Neuron (in vitro differentiated cells): ENCODE data around the gene ZBTB44.

ENCODE experiments used
- H2AFZ ChIP-seq: one replicate; pipeline ENCODE4 v1.6.1; 2013; ENCODE audit warnings: low read depth, mild to moderate bottlenecking, inconsistent platforms, low read length, moderate library complexity
- H3K27me3 ChIP-seq: one replicate; pipeline ENCODE4 v1.6.1; 2013; ENCODE audit warnings: low read length; ENCODE audit not compliant: insufficient read depth
- H3K36me3 ChIP-seq: one replicate; pipeline ENCODE4 v1.6.1; 2013; ENCODE audit warnings: low read length; ENCODE audit not compliant: insufficient read depth
- H3K4me1 ChIP-seq: one replicate; pipeline ENCODE4 v1.6.1; 2013; ENCODE audit warnings: low read length; ENCODE audit not compliant: insufficient read depth
- H3K4me3 ChIP-seq: 2 replicates; pipeline ENCODE4 v1.5.1; 2013; ENCODE audit warnings: mild to moderate bottlenecking, low read length, moderate library complexity
- H3K9me3 ChIP-seq: one replicate; pipeline ENCODE4 v1.6.1; 2013; ENCODE audit warnings: low read length

Gene ZBTB44

GRCh38 chr11:130325691-130326090 lies 11.0 kb upstream of the ZBTB44 start:
- Histone ChIP-seq H3K4me1 (peaks cover 8% of the 10 kb centered on the region), H3K9me3 (peaks cover 2% of the 10 kb centered on the region), H3K27me3 (no peaks in the 10 kb centered on the region)

GRCh38 chr11:130323452-130324450 lies 9.0 kb upstream of the ZBTB44 start:
- H2AFZ ChIP-seq, result no peak overlapping the region
- H3K36me3 ChIP-seq, result no peaks in the 10 kb centered on the region
- H3K27me3 ChIP-seq, result no peaks in the 10 kb centered on the region
- H3K4me1 ChIP-seq, result no peaks in the 10 kb centered on the region
- H3K9me3 ChIP-seq, result peaks cover 2% of the 10 kb centered on the region
- H3K4me3 ChIP-seq, result no peak overlapping the region

More at GRCh38 chr11:130325691-130326090, 11.0 kb upstream of the ZBTB44 start:
- H3K36me3 ChIP-seq, result no peaks in the 10 kb centered on the region
- H3K4me3 ChIP-seq, result no peak overlapping the region
- no peak overlapping the region for H2AFZ ChIP-seq

DNA sequence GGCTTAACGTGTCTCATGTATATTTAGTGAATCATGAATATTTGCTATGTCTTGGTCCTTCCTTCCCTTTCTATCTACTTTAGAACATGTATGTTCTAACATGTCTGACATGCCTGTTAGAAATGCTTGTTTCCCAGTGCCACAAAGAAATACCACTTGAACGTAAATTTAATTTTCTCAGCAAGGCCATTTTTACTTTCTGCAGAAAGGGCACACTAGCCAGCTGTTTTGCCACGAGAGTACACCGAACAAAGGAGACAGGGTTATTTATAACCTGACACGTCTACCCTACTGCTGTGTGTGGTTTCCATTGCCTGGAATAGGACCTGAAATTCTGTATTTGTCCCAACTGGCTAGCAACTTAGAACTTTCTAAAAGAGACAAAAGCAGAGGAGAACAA lies 7.4 kb upstream of the ZBTB44 start:
- Histone ChIP-seq H2AFZ (no peak overlapping the region), H3K4me3 (no peak overlapping the region), H3K4me1 (no peaks in the 10 kb centered on the region), H3K36me3 (no peaks in the 10 kb centered on the region), H3K27me3 (no peaks in the 10 kb centered on the region), H3K9me3 (peaks cover 2% of the 10 kb centered on the region)

GRCh38 chr11:130318031-130318673 lies 3.4 kb upstream of the ZBTB44 start:
- peaks cover 2% of the 10 kb centered on the region for H3K9me3 ChIP-seq
- H3K4me3 ChIP-seq, result no peak overlapping the region
- no peak overlapping the region for H2AFZ ChIP-seq
- no peaks in the 10 kb centered on the region for H3K27me3 ChIP-seq
- H3K4me1 ChIP-seq, result peaks cover 6% of the 10 kb centered on the region
- H3K36me3 ChIP-seq, result no peaks in the 10 kb centered on the region

DNA sequence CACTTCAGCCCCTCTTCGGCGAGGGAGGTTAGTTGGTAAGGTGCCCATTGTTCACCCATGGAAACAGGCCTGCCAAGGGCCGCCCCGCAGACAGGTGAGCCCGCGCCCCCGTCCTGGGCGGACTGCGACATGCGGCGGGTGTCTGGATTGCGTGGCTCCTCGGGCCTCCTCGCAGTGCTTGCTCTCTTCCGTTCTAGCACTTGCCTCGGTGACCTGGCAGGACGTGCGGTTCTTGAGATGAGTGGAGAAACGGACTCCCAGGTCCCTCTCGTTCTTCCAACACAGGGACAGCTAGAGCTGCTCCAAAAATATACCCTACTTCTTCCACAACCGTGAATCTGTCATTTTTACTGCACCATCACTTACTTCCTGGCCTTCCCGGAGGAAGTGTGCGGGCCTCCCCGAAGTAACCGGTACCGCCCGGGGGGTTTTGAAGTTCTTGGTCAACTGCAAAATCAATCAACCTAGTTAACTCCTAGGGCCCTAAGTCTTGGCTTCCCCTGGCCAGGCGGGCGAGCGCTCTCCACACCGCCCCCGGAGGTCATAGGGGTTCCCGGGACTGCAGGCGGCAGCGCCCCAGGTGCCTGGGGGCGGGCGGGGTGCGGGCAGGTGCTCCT lies 745 bp upstream of the ZBTB44 start:
- no peaks in the 10 kb centered on the region for H3K9me3 ChIP-seq
- no peaks in the 10 kb centered on the region for H3K36me3 ChIP-seq
- H3K27me3 ChIP-seq, result no peaks in the 10 kb centered on the region
- peak overlapping the region; percentile 65 for H3K4me3 ChIP-seq
- peaks cover 14% of the 10 kb centered on the region for H3K4me1 ChIP-seq
- H2AFZ ChIP-seq, result peak overlapping the region; percentile 75

DNA sequence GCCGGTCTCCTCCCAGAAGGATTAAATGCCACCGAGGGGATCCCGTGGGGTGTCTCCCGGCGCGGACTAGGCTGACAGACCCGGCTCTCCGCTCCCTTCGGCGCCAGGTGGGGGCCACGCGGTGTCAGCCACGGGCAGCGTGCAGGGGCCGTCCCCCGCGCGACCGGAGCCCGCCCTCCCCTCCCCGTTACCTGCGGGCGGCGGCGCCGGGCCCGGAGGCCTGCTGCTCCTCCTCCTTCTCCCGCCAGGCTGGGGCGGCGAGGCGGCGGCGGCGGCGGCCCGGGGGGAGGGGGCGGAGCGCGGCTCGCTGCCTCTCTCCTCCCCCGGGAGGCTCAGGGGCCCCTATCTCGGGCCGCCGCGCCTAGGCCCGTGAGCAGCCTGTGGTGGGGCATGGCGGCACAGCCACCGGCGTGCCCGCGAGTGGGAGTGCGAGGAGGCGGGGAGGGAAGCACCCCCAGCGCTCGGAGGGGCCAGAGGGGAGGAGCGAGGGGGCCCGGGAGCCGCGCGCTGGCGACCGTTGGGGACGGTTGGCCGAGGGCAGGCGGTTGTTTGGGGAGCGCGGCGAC lies 450 bp downstream of the ZBTB44 start:
- no peaks in the 10 kb centered on the region for H3K36me3 ChIP-seq
- H3K27me3 ChIP-seq, result no peaks in the 10 kb centered on the region
- H3K9me3 ChIP-seq, result no peaks in the 10 kb centered on the region
- H2AFZ ChIP-seq, result peak overlapping the region; percentile 68
- H3K4me3 ChIP-seq, result peak overlapping the region; percentile 91
- peaks cover 14% of the 10 kb centered on the region for H3K4me1 ChIP-seq

GRCh38 chr11:130313383-130314183 lies 1.1 kb downstream of the ZBTB44 start:
- Histone ChIP-seq H3K36me3 (no peaks in the 10 kb centered on the region), H3K9me3 (no peaks in the 10 kb centered on the region), H3K4me1 (peaks cover 14% of the 10 kb centered on the region), H2AFZ (peak overlapping the region; percentile 68), H3K27me3 (no peaks in the 10 kb centered on the region), H3K4me3 (peak overlapping the region; percentile 91)

- peaks cover 2% of the 10 kb centered on the region for H3K9me3 ChIP-seq
- peaks cover 14% of the 10 kb centered on the region for H3K4me1 ChIP-seq
- no peaks in the 10 kb centered on the region for H3K36me3 ChIP-seq
- H2AFZ ChIP-seq, result no peak overlapping the region
- H3K4me3 ChIP-seq, result no peak overlapping the region
- H3K27me3 ChIP-seq, result no peaks in the 10 kb centered on the region
These were observed 2.7 kb downstream of the ZBTB44 start for GRCh38 chr11:130312046-130312445.

GRCh38 chr11:130310622-130311021 lies 4.1 kb downstream of the ZBTB44 start:
- H3K27me3 ChIP-seq, result no peaks in the 10 kb centered on the region
- no peaks in the 10 kb centered on the region for H3K36me3 ChIP-seq
- peaks cover 14% of the 10 kb centered on the region for H3K4me1 ChIP-seq

DNA sequence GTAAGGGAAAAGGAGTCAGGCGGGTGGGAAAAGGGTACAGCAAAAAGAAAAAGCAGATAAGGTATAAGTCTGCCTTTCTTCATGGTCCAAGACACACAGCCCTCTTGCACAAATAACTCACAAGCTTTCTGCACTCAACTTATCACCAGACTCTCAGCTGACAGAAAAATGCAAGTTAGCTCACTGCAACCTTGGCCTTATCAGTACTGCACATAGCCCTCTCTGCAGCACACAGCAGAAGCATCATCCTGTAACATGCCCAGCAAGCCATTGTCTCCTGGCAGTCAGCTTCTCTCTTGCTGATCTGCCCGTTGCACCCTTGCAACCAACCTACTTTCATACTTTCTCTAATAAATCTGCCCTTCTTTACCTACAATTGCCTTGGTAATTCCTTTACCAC lies 5.8 kb downstream of the ZBTB44 start:
- Histone ChIP-seq H3K27me3 (no peaks in the 10 kb centered on the region), H3K36me3 (no peaks in the 10 kb centered on the region), H3K4me1 (peaks cover 14% of the 10 kb centered on the region), H3K4me3 (no peak overlapping the region), H3K9me3 (peaks cover 5% of the 10 kb centered on the region), H2AFZ (no peak overlapping the region)

More at GRCh38 chr11:130310622-130311021, 4.1 kb downstream of the ZBTB44 start:
- H2AFZ ChIP-seq, result no peak overlapping the region
- peaks cover 4% of the 10 kb centered on the region for H3K9me3 ChIP-seq
- no peak overlapping the region for H3K4me3 ChIP-seq

GRCh38 chr11:130308059-130308458 lies 6.7 kb downstream of the ZBTB44 start:
- Histone ChIP-seq H3K4me3 (no peak overlapping the region), H3K4me1 (peaks cover 8% of the 10 kb centered on the region), H3K9me3 (peaks cover 5% of the 10 kb centered on the region), H3K36me3 (no peaks in the 10 kb centered on the region), H2AFZ (no peak overlapping the region), H3K27me3 (no peaks in the 10 kb centered on the region)

DNA sequence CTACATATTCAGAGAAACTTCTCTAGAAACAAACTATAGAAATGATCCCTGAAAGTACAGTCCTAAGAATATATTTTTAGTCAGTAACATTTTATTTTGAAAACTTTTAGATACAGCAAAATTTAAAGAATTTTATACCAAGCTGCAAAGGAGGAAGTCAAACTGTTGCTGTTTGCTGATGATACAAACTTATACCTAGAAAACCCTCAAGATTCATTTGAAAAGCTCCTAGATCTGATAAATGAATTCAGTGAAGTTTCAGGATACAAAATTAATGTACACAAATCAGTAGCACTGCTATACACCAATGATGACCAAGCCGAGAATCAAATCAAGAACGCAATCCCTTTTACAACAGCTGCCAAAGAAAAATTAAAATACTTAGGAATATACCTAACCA lies 10.1 kb downstream of the ZBTB44 start:
- Histone ChIP-seq H3K9me3 (peaks cover 5% of the 10 kb centered on the region), H3K4me3 (no peak overlapping the region), H3K4me1 (no peaks in the 10 kb centered on the region), H3K36me3 (no peaks in the 10 kb centered on the region), H3K27me3 (no peaks in the 10 kb centered on the region), H2AFZ (no peak overlapping the region)
